ENCODE data around the gene MBOAT2.

The MBOAT2 gene

GRCh38 chr2:8827729-8828128, 175.8 kb downstream of the MBOAT2 start:
- no peaks in the 10 kb centered on the region for H3K27me3 ChIP-seq (ENCODE audit: insufficient read depth, poor library complexity, severe bottlenecking)
- no peak for DNase-seq (ENCODE audit: low read depth in 1 of 2, low spot score in 1 of 2)
- TF ChIP-seq POLR2AphosphoS5 (IDR thresholded peaks at IDR 0.05; ENCODE audit: low read depth) (no peak), REST (IDR thresholded peaks at IDR 0.05; ENCODE audit: insufficient replicate concordance, low read depth) (no peak)
- no peak overlapping the region for H3K27ac ChIP-seq (replicated peaks)
- no peak overlapping the region for H3K4me3 ChIP-seq (replicated peaks; ENCODE audit: insufficient read depth, low read length)

GRCh38 chr2:8822218-8822617, 181.3 kb downstream of the MBOAT2 start:
- no peak overlapping the region for H3K4me3 ChIP-seq (replicated peaks; ENCODE audit: insufficient read depth, low read length)
- peak in 1 of 2 experiments; percentile 14 for DNase-seq (ENCODE audit: low read depth in 1 of 2, low spot score in 1 of 2)
- TF ChIP-seq POLR2AphosphoS5 (IDR thresholded peaks at IDR 0.05; ENCODE audit: low read depth) (no peak), CTCF (IDR thresholded peaks at IDR 0.05; ENCODE audit: insufficient read depth, low read length) (no peak), GABPA (IDR thresholded peaks at IDR 0.05; ENCODE audit: low read depth) (no peak), SPI1 (IDR thresholded peaks at IDR 0.05; ENCODE audit: borderline replicate concordance, low read depth) (no peak), REST (IDR thresholded peaks at IDR 0.05; ENCODE audit: insufficient replicate concordance, low read depth) (no peak)

GRCh38 chr2:8821276-8822217, 181.9 kb downstream of the MBOAT2 start:
- peak overlapping the region; percentile 17; the same call in 1 of the 2 replicates for H3K27ac ChIP-seq (replicated peaks)
- no peaks in the 10 kb centered on the region for H3K27me3 ChIP-seq (ENCODE audit: insufficient read depth, poor library complexity, severe bottlenecking)
- H3K4me3 ChIP-seq (replicated peaks; ENCODE audit: insufficient read depth, low read length): no peak overlapping the region
- DNase-seq (ENCODE audit: low read depth in 1 of 2, low spot score in 1 of 2): peak; percentile 60 to 74
- TF ChIP-seq GABPA (IDR thresholded peaks at IDR 0.05; ENCODE audit: low read depth): no peak
- TF ChIP-seq POLR2AphosphoS5 (IDR thresholded peaks at IDR 0.05; ENCODE audit: low read depth): no peak
- no peak for TF ChIP-seq CTCF (IDR thresholded peaks at IDR 0.05; ENCODE audit: insufficient read depth, low read length)

More at GRCh38 chr2:8822218-8822617, 181.3 kb downstream of the MBOAT2 start:
- Histone ChIP-seq H3K27ac (replicated peaks) (peak overlapping the region; percentile 17; the same call in 1 of the 2 replicates), H3K27me3 (ENCODE audit: insufficient read depth, poor library complexity, severe bottlenecking) (no peaks in the 10 kb centered on the region)

GRCh38 chr2:8819948-8820347, 183.5 kb downstream of the MBOAT2 start:
- no peak for DNase-seq (ENCODE audit: low read depth in 1 of 2, low spot score in 1 of 2)
- H3K27me3 ChIP-seq (ENCODE audit: insufficient read depth, poor library complexity, severe bottlenecking): no peaks in the 10 kb centered on the region
- TF ChIP-seq CTCF (IDR thresholded peaks at IDR 0.05; ENCODE audit: insufficient read depth, low read length) (no peak), REST (IDR thresholded peaks at IDR 0.05; ENCODE audit: insufficient replicate concordance, low read depth) (no peak), SPI1 (IDR thresholded peaks at IDR 0.05; ENCODE audit: borderline replicate concordance, low read depth) (no peak), GABPA (IDR thresholded peaks at IDR 0.05; ENCODE audit: low read depth) (no peak), POLR2AphosphoS5 (IDR thresholded peaks at IDR 0.05; ENCODE audit: low read depth) (no peak)
- no peak overlapping the region for H3K4me3 ChIP-seq (replicated peaks; ENCODE audit: insufficient read depth, low read length)
- no peak overlapping the region for H3K27ac ChIP-seq (replicated peaks)

Data from HL-60 (cell line).